Right lobe of liver (tissue), 4 donors: ENCODE data around the gene KDM1A.

ENCODE experiments used
- POLR2A ChIP-seq: fragments of 450-650 bp; IDR thresholded peaks from one replicate; pipeline ENCODE4 v1.6.1; 2017; ENCODE audit warnings: antibody characterized with exemption, mild to moderate bottlenecking
- TF ChIP-seq, protein P1 (sequence below), 4 donors: fragments of 200-600 bp in 3 of 4; fragments of 450-650 bp in 1 of 4; IDR thresholded peaks; one replicate each; pipeline versions ENCODE4 v1.5.1 to v1.8.0; 2016 to 2022; ENCODE audit warnings: antibody characterized with exemption in 4 of 4, mild to moderate bottlenecking in 2 of 4
- donor health status: DM: no; HTN: no; CAD: no.
- donor health status: DM: no; HTN: no; CAD: no.
- donor health status: DM: no; HTN: yes; CAD: no.

DNA sequence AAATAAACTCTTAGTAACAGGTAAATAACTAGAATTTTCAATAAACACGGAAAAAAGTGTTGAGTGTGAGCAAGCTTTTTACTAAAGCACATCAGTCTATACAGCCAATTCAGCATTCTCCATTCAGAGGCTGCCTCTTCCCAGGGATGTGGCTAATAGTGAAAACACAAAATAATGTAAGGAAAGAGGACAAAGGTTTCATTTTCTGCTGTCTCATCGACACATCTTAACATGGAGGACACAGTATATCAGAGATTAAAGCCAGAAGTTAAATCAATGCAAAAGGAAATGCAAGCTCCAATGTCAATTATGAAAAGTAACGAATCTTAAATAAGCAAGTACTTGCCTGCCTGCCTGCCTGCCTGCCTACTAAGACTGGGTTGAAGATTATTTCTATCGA is 106.2 kb downstream of the KDM1A start:
- TF ChIP-seq, protein P1, sequence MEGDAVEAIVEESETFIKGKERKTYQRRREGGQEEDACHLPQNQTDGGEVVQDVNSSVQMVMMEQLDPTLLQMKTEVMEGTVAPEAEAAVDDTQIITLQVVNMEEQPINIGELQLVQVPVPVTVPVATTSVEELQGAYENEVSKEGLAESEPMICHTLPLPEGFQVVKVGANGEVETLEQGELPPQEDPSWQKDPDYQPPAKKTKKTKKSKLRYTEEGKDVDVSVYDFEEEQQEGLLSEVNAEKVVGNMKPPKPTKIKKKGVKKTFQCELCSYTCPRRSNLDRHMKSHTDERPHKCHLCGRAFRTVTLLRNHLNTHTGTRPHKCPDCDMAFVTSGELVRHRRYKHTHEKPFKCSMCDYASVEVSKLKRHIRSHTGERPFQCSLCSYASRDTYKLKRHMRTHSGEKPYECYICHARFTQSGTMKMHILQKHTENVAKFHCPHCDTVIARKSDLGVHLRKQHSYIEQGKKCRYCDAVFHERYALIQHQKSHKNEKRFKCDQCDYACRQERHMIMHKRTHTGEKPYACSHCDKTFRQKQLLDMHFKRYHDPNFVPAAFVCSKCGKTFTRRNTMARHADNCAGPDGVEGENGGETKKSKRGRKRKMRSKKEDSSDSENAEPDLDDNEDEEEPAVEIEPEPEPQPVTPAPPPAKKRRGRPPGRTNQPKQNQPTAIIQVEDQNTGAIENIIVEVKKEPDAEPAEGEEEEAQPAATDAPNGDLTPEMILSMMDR (IDR thresholded peaks at IDR 0.05), result no peak
- no peak for TF ChIP-seq POLR2A
